ENCODE results near the gene GRM1. TPM values are rescaled to one million over a fixed set of nuclear protein-coding genes. Genes with fewer than 3 reads are reported as not detected.

GRM1 gene
- total RNA-seq, 2 donors from 2014 or later: 0.57 to 0.62 TPM

DNA sequence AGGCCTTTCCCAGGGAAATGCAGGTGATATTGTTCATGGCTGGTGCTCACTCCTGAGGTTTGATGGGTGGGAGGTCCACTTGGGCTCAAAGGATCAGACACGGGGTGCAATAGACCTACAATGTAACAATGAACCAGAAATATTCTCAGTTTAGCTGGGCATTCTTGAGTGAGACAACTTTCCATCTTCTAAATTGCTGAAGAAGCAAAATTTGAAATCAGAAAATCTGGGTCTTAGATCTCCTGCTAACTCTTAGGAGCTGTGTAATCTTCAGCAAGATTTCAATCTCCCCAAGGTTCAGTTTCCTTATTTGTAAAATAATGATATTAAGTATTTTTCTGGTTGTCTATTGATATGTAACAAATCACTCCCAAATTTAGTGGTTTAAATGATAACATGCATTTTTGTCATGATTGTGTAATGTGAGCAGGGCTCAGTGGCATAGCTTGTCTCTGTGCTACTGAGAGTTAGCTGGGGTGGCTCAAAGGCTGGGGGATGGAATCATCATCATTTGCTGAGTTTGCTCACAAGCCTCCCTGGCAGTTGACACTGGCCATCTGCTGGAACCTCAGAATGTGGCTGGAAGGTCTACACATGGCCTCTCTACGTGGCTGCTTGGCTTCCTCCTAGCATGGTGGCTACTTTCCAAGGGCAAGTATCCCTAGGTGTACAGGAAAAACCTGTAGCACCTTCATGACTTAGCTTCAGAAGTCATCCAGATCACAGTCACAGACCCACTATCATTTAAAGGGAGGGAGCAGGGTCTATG, 98.8 kb downstream of the GRM1 start:
- Histone ChIP-seq H3K9ac (ENCODE audit: extremely low read depth, low read length, poor library complexity, severe bottlenecking) (no peak overlapping the region), H3K27me3 (ENCODE audit: control insufficient read depth, insufficient read depth, low read length, poor library complexity, severe bottlenecking) (no peaks in the 10 kb centered on the region), H3K9me3 (ENCODE audit: control insufficient read depth, low read length) (no peaks in the 10 kb centered on the region), H3K27ac (ENCODE audit: low read depth, low read length) (no peak overlapping the region), H3K4me3 (ENCODE audit: low read length) (no peak overlapping the region), H3K36me3 (ENCODE audit: control insufficient read depth, insufficient read depth, low read length) (no peaks in the 10 kb centered on the region), H3K4me1 (ENCODE audit: control insufficient read depth, insufficient read depth, low read length) (no peaks in the 10 kb centered on the region)
- Mint-ChIP-seq H3K27me3 (ENCODE audit: insufficient read depth) (no peaks in the 10 kb centered on the region), H3K27ac (no peak overlapping the region), H3K9me3 (no peaks in the 10 kb centered on the region), H3K4me3 (no peak overlapping the region), H3K36me3 (ENCODE audit: low read depth) (no peaks in the 10 kb centered on the region), H3K4me1 (no peaks in the 10 kb centered on the region)
- 90 to 100% methylated on average over 1 to 2 of the region's 2 CpGs for WGBS, 2 experiments (ENCODE audit: insufficient coverage in 1 of 2, insufficient read length in 1 of 2)
- TF ChIP-seq, protein P1, sequence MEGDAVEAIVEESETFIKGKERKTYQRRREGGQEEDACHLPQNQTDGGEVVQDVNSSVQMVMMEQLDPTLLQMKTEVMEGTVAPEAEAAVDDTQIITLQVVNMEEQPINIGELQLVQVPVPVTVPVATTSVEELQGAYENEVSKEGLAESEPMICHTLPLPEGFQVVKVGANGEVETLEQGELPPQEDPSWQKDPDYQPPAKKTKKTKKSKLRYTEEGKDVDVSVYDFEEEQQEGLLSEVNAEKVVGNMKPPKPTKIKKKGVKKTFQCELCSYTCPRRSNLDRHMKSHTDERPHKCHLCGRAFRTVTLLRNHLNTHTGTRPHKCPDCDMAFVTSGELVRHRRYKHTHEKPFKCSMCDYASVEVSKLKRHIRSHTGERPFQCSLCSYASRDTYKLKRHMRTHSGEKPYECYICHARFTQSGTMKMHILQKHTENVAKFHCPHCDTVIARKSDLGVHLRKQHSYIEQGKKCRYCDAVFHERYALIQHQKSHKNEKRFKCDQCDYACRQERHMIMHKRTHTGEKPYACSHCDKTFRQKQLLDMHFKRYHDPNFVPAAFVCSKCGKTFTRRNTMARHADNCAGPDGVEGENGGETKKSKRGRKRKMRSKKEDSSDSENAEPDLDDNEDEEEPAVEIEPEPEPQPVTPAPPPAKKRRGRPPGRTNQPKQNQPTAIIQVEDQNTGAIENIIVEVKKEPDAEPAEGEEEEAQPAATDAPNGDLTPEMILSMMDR (conservative IDR thresholded peaks at IDR 0.05): no peak
- DNase-seq: no peak

DNA sequence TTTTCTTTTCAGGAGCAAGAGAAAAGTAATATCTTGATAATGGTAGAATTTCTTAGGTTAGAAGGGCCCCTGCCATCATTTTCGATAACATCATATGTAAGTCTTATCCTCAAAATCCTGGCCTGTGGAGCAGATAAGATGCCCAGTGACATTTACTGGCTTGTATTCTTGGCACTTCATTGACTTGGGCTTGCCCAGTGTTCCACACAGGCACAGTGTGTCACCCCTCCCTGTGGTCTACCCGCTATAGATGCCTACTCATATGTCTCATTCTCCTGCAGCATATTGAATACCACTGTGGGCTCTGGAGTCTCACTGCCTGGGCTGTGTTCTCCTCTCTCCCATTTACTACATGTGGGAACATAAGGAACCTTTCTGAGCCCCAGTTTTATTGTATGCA, 105.0 kb downstream of the GRM1 start:
- TF ChIP-seq, protein P1 (conservative IDR thresholded peaks at IDR 0.05): no peak
- H3K36me3 ChIP-seq (ENCODE audit: control insufficient read depth, insufficient read depth, low read length): no peaks in the 10 kb centered on the region
- WGBS, 2 experiments (ENCODE audit: insufficient coverage in 1 of 2, insufficient read length in 1 of 2): 95% methylated on average over 2 of the region's 2 CpGs; no CpG with 5 or more reads in 1 of the 2 experiments
- H3K27me3 Mint-ChIP-seq (ENCODE audit: insufficient read depth): no peaks in the 10 kb centered on the region
- H3K27ac Mint-ChIP-seq: no peak overlapping the region
- H3K4me3 ChIP-seq (ENCODE audit: low read length): no peak overlapping the region
- H3K27me3 ChIP-seq (ENCODE audit: control insufficient read depth, insufficient read depth, low read length, poor library complexity, severe bottlenecking): no peaks in the 10 kb centered on the region
- H3K36me3 Mint-ChIP-seq (ENCODE audit: low read depth): no peaks in the 10 kb centered on the region
- no peak overlapping the region for H3K27ac ChIP-seq (ENCODE audit: low read depth, low read length)
- no peaks in the 10 kb centered on the region for H3K4me1 Mint-ChIP-seq
- H3K9me3 Mint-ChIP-seq: peaks cover 4% of the 10 kb centered on the region
- DNase-seq: no peak
- no peak overlapping the region for H3K4me3 Mint-ChIP-seq
- H3K9ac ChIP-seq (ENCODE audit: extremely low read depth, low read length, poor library complexity, severe bottlenecking): no peak overlapping the region
- H3K9me3 ChIP-seq (ENCODE audit: control insufficient read depth, low read length): peaks cover 4% of the 10 kb centered on the region
- no peaks in the 10 kb centered on the region for H3K4me1 ChIP-seq (ENCODE audit: control insufficient read depth, insufficient read depth, low read length)

DNA sequence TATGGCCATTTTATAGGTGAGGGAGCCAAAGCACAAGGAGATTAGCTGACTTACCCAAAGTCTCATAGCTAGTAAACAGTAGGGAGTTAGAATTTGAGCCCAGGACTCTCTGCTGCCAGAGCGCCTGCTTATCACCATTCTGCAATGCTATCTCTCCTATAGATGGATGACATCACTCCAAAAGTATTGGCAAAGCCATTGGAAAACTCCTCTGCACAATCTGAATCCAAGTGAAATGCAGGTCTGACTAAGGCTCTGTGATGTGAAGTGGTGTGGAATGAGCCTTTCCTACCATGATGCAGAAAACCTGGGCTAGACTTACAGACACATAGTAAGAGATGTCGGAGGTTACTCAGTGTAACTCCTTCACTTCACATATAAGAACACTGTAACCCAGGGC, 106.3 kb downstream of the GRM1 start:
- Histone ChIP-seq H3K4me1 (ENCODE audit: control insufficient read depth, insufficient read depth, low read length) (no peaks in the 10 kb centered on the region), H3K9ac (ENCODE audit: extremely low read depth, low read length, poor library complexity, severe bottlenecking) (no peak overlapping the region), H3K4me3 (ENCODE audit: low read length) (no peak overlapping the region), H3K27ac (ENCODE audit: low read depth, low read length) (no peak overlapping the region), H3K27me3 (ENCODE audit: control insufficient read depth, insufficient read depth, low read length, poor library complexity, severe bottlenecking) (no peaks in the 10 kb centered on the region), H3K36me3 (ENCODE audit: control insufficient read depth, insufficient read depth, low read length) (no peaks in the 10 kb centered on the region), H3K9me3 (ENCODE audit: control insufficient read depth, low read length) (peaks cover 4% of the 10 kb centered on the region)
- WGBS, 2 experiments (ENCODE audit: insufficient coverage in 1 of 2, insufficient read length in 1 of 2): 88 to 100% methylated on average over 1 to 2 of the region's 2 CpGs
- no peaks in the 10 kb centered on the region for H3K4me1 Mint-ChIP-seq
- H3K36me3 Mint-ChIP-seq (ENCODE audit: low read depth): no peaks in the 10 kb centered on the region
- no peaks in the 10 kb centered on the region for H3K27me3 Mint-ChIP-seq (ENCODE audit: insufficient read depth)
- H3K27ac Mint-ChIP-seq: no peak overlapping the region
- H3K9me3 Mint-ChIP-seq: peaks cover 4% of the 10 kb centered on the region
- TF ChIP-seq, protein P1 (conservative IDR thresholded peaks at IDR 0.05): no peak
- H3K4me3 Mint-ChIP-seq: no peak overlapping the region
- DNase-seq: no peak

Data from endodermal cell (in vitro differentiated cells).